ENCODE data around the gene ST3GAL2. TPM values are rescaled to one million over a fixed set of nuclear protein-coding genes. Genes with fewer than 3 reads are reported as not detected.

Gene ST3GAL2
- total RNA-seq, 1 donor from 2014 or later, result 3.2 TPM

GRCh38 chr16:70468776-70469525 is 30.1 kb upstream of the ST3GAL2 start:
- DNase-seq (ENCODE audit: low read depth) (no peak), FAIRE-seq (no peak)
- Histone ChIP-seq H3K36me3 (ENCODE audit: control insufficient read depth, insufficient read depth, low read length) (peaks cover 6% of the 10 kb centered on the region), H3K27me3 (ENCODE audit: control insufficient read depth, insufficient read depth, low read length) (no peaks in the 10 kb centered on the region), H3K4me3 (ENCODE audit: low read depth, low read length) (no peak overlapping the region)
- TF ChIP-seq CTCF (IDR thresholded peaks at IDR 0.05; ENCODE audit: insufficient read depth, low read length, severe bottlenecking), result no peak

- H3K36me3 ChIP-seq (ENCODE audit: control insufficient read depth, insufficient read depth, low read length), result peaks cover 9% of the 10 kb centered on the region
- no peak for FAIRE-seq
Observed at GRCh38 chr16:70467608-70468007, 28.7 kb upstream of the ST3GAL2 start.

GRCh38 chr16:70467113-70467512 is 28.2 kb upstream of the ST3GAL2 start:
- FAIRE-seq (no peak), DNase-seq (ENCODE audit: low read depth) (no peak)
- Histone ChIP-seq H3K4me3 (ENCODE audit: low read depth, low read length) (no peak overlapping the region), H3K27me3 (ENCODE audit: control insufficient read depth, insufficient read depth, low read length) (no peaks in the 10 kb centered on the region), H3K36me3 (ENCODE audit: control insufficient read depth, insufficient read depth, low read length) (peaks cover 8% of the 10 kb centered on the region)
- TF ChIP-seq CTCF (IDR thresholded peaks at IDR 0.05; ENCODE audit: insufficient read depth, low read length, severe bottlenecking), result no peak

More at GRCh38 chr16:70467608-70468007, 28.7 kb upstream of the ST3GAL2 start:
- no peaks in the 10 kb centered on the region for H3K27me3 ChIP-seq (ENCODE audit: control insufficient read depth, insufficient read depth, low read length)
- no peak overlapping the region for H3K4me3 ChIP-seq (ENCODE audit: low read depth, low read length)
- no peak for DNase-seq (ENCODE audit: low read depth)
- TF ChIP-seq CTCF (IDR thresholded peaks at IDR 0.05; ENCODE audit: insufficient read depth, low read length, severe bottlenecking), result no peak

- Histone ChIP-seq H3K4me3 (ENCODE audit: low read depth, low read length) (no peak overlapping the region), H3K36me3 (ENCODE audit: control insufficient read depth, insufficient read depth, low read length) (peaks cover 8% of the 10 kb centered on the region), H3K27me3 (ENCODE audit: control insufficient read depth, insufficient read depth, low read length) (no peaks in the 10 kb centered on the region)
- no peak for TF ChIP-seq CTCF (IDR thresholded peaks at IDR 0.05; ENCODE audit: insufficient read depth, low read length, severe bottlenecking)
- FAIRE-seq, result no peak
- no peak for DNase-seq (ENCODE audit: low read depth)
Observed at GRCh38 chr16:70466805-70467076, 27.8 kb upstream of the ST3GAL2 start.

GRCh38 chr16:70465999-70466804 is 27.3 kb upstream of the ST3GAL2 start:
- DNase-seq (ENCODE audit: low read depth) (no peak), FAIRE-seq (no peak)
- H3K4me3 ChIP-seq (ENCODE audit: low read depth, low read length), result no peak overlapping the region
- H3K36me3 ChIP-seq (ENCODE audit: control insufficient read depth, insufficient read depth, low read length), result peaks cover 8% of the 10 kb centered on the region
- TF ChIP-seq CTCF (IDR thresholded peaks at IDR 0.05; ENCODE audit: insufficient read depth, low read length, severe bottlenecking), result no peak
- H3K27me3 ChIP-seq (ENCODE audit: control insufficient read depth, insufficient read depth, low read length), result no peaks in the 10 kb centered on the region

Measured in bronchial epithelial cell (primary cell).